ENCODE measurements around the gene PCDHGA11.

DNA sequence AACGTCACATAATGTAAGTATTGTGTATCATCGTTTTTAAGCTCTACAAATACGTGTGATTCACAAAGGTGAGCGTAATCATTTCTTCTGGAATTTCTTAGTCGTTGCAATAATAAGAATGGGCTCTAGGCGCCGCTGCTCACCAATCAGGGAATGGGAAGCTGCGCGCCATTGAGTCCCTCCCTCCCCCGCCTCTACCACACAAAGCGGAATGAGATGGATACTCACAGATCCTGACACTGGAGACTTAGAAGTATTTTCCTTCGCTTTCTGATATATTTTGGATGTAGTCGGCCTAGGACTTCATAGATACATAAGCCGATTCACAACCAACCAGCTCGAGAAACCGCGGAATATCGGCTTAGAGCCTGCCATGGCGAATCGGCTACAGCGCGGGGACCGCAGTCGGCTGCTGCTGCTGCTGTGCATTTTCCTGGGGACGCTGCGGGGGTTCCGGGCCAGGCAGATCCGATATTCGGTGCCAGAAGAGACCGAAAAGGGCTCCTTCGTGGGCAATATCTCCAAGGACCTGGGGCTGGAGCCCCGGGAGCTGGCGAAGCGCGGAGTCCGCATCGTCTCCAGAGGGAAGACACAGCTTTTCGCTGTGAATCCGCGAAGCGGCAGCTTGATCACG is at the start of gene PCDHGA11:
- no peak for TF ChIP-seq POLR2A (IDR thresholded peaks at IDR 0.05)
- no peak for TF ChIP-seq POLR2AphosphoS5 (IDR thresholded peaks at IDR 0.05)
- TF ChIP-seq, protein P1, sequence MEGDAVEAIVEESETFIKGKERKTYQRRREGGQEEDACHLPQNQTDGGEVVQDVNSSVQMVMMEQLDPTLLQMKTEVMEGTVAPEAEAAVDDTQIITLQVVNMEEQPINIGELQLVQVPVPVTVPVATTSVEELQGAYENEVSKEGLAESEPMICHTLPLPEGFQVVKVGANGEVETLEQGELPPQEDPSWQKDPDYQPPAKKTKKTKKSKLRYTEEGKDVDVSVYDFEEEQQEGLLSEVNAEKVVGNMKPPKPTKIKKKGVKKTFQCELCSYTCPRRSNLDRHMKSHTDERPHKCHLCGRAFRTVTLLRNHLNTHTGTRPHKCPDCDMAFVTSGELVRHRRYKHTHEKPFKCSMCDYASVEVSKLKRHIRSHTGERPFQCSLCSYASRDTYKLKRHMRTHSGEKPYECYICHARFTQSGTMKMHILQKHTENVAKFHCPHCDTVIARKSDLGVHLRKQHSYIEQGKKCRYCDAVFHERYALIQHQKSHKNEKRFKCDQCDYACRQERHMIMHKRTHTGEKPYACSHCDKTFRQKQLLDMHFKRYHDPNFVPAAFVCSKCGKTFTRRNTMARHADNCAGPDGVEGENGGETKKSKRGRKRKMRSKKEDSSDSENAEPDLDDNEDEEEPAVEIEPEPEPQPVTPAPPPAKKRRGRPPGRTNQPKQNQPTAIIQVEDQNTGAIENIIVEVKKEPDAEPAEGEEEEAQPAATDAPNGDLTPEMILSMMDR (IDR thresholded peaks at IDR 0.05): peak in 2 of 5 experiments; percentile 18 to 20
